Astrocyte (in vitro differentiated cells and primary cell): Measurements from ENCODE around the gene USHBP1.

Source experiments
- EZH2 ChIP-seq: IDR thresholded peaks from 2 replicates; pipeline ENCODE4 v1.6.1; 2012; ENCODE audit warnings: mild to moderate bottlenecking, low read length, inconsistent platforms; ENCODE audit not compliant: insufficient read depth
- TF ChIP-seq, protein P1 (sequence below): IDR thresholded peaks from 2 replicates; pipeline ENCODE4 v1.5.1; 2011; ENCODE audit warnings: low read depth, mild to moderate bottlenecking, inconsistent platforms, low read length, moderate library complexity; ENCODE audit not compliant: insufficient read depth

DNA sequence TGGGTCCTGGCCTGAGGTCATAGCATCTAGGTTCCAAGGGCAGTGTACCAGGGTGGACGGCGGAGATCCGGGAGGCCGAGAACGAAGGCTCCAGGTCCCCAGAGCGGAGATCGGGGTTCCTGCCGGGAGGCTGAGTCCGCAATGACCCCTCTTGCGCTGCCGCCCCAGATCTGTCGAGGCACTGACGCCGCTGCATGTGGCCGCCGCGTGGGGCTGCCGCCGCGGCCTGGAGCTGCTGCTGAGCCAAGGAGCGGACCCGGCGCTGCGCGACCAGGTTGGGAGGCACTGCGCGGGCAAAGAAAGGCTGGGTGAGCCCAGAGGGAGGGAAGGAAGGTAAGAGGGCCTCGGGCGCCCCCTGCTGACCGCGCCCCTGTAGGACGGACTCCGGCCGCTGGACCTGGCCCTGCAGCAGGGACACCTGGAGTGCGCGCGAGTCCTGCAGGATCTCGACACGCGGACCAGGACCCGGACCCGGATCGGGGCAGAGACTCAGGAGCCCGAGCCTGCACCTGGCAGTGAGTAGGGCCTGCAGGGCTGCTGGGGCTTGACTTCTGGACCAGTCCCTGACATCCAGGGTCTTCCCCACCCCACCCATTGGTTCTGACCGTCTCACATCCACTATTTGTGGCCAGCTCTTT lies 18.1 kb upstream of the USHBP1 start:
- TF ChIP-seq, protein P1, sequence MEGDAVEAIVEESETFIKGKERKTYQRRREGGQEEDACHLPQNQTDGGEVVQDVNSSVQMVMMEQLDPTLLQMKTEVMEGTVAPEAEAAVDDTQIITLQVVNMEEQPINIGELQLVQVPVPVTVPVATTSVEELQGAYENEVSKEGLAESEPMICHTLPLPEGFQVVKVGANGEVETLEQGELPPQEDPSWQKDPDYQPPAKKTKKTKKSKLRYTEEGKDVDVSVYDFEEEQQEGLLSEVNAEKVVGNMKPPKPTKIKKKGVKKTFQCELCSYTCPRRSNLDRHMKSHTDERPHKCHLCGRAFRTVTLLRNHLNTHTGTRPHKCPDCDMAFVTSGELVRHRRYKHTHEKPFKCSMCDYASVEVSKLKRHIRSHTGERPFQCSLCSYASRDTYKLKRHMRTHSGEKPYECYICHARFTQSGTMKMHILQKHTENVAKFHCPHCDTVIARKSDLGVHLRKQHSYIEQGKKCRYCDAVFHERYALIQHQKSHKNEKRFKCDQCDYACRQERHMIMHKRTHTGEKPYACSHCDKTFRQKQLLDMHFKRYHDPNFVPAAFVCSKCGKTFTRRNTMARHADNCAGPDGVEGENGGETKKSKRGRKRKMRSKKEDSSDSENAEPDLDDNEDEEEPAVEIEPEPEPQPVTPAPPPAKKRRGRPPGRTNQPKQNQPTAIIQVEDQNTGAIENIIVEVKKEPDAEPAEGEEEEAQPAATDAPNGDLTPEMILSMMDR, result peak; percentile 59
- peak; percentile 9 for TF ChIP-seq EZH2
